Daoy (cell line): ENCODE data around the gene NRBF2. TPM values are rescaled to one million over a fixed set of nuclear protein-coding genes. Genes with fewer than 3 reads are reported as not detected.
A peak's percentile ranks its signal among the peaks of the same experiment; 100 is the strongest.
"Not testable (repeated sequence)": the region's sequence is repeated elsewhere in the genome, so short reads cannot be mapped to it uniquely, and the experiment has no call there.

Experiments used
- DNase-seq: peaks from one replicate; pipeline ENCODE4 v3.0.0-alpha.2; 2015; ENCODE audit warnings: low read depth
- total RNA-seq: library from RNA; depleted of rRNA; stranded (reverse); fragments of >200 nt; shearing (Covaris generic); gene quantifications from 2 replicates; pipeline ENCODE4 v1.2.3, GENCODE V29; 2014

NRBF2 gene
- total RNA-seq, 1 experiment from 2014 or later = 16.5 TPM

DNA sequence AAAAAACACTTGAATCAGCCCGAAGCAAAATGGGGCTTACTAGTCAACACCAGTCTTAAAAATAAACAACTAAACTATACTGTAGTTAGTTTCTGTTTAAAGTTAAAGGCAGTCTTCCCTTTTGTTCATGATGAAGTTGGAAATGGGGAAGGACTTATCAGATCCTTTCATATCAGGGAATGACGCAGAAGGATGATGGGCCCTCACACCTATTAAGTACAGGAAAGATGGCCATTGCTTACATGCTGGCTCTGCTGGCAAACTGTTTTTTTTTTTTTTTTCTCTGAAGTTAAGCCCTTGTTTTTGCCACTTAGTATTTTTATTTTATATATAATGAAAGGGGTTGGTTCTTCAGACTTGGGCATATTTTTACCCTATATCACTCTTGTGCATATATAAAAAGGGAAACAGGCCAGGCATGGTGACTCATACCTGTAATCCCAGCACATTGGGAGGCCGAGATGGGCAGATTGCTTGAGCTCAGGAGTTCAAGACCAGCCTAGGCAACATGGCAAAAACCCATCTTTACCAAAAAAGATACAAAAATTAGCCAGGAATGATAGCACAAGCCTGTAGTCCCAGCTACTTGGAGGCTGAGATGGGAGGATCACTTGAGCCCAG, 16.6 kb upstream of the NRBF2 start:
- no peak for DNase-seq

GRCh38 chr10:63119041-63119440, 14.1 kb upstream of the NRBF2 start:
- DNase-seq = no peak

GRCh38 chr10:63120554-63120953, 12.6 kb upstream of the NRBF2 start:
- DNase-seq = peak; percentile 52

GRCh38 chr10:63123727-63124362, 9.3 kb upstream of the NRBF2 start:
- DNase-seq = no peak

DNA sequence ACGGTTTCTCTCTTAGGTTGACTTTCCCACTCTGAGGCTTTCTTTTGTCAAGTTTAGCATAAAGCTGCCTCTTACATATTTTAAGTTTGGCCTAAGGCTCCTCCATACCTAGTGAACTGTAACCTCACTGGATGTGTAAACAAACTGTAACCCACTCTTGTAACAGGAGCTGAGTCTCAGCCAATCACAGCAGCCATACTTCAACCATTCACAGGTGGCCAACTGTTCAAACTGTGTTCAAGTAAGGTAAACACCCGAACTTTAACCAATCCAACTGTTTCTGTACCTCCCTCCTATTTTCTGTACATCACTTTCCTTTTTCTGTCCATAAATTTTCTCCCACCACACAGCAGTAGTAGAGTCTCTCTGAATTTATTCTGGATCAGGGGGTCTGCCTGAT, 7.7 kb upstream of the NRBF2 start:
- no peak for DNase-seq

DNA sequence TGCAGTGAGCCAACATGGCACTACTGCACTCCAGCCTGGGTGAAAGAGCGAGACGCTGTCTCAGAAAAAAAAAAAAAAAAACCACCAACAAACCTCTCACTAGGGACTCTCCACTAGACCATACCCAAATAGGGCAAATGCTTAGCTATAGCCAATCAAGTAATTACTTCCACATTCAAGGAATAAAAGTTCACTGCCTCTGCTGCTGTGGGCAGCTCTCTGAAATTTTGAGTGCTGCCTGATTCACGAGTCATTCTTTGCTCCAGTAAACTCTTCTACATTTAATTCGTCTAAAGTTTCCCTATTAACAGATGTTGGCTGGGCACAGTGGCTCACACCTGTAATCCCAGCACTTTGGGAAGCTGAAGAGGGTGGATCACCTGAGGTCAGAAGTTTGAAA, 4.7 kb upstream of the NRBF2 start:
- DNase-seq = no peak

GRCh38 chr10:63129888-63130287, 3.2 kb upstream of the NRBF2 start:
- no peak for DNase-seq

DNA sequence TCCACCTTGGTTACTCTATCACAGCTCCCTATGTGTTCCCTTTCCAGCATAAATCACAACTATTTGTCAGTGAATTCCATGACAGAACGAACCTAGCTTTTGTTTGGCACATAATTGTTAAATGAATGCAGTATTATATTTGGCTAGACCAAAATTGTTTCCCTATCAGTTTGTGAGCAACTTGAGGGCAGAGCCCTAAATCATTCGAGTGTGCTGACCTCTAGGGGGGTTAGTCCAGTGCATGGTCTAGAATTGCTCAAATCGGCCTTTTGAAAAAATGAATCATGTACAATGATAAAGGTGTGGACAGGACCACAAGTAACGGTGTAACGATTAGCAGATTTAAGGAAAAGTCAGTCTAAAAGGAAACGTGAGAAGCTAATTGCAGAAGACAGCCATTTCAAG, 475 bp upstream of the NRBF2 start:
- no peak for DNase-seq

DNA sequence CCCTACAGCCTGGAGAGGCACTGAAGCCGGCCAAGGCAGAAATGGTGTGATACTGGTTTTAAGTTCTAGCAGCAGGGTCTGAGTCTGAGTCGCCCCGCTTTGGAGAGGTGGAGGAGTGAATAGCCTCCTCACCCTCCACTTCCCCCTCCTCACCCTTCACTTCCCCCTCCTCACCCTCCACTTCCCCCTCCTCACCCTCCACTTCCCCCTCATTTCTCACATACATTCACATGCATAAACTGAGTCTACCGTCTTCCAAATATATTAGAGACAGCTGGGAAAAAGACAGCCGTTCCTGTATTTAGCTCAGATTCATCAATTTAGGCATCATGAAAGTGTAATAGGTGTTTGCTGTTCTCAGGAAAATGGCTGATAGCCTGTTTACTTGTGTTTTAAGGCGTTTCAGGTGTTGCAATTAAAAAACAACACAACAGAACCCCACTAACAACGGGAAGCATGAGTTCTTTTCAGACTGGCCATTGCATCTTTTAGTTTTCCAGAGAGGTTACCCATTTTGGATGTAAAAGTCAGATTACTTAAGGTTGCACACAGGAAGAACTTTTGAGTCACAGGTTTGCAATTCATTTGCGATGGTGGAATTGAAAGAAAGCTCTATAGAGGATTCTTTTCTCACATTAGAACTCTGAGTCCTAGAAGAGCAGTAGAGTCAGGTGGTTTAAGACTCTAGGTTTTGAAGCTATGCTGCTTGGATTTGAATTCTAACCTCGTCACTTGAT, 861 bp downstream of the NRBF2 start:
- DNase-seq = no peak

DNA sequence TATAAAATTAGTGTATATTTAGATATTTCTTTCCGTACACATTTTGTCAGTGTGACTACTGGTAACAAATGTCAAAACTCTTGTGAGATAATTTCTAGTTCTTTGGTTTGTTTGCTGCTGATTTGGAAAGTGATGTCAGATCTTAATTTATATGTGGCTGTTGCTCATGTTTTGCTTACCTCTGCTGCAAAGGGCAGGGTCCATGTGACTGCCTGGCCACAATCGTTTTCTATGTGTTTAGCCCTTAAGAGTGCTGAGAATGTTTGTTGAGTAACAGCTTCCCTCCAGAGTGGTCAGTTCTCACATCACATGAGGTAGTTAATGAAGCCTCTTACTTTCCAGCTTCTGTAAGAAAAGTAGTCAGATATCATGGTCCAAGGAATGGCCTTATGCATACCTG, 4.2 kb downstream of the NRBF2 start:
- no peak for DNase-seq

GRCh38 chr10:63140077-63140476, 6.9 kb downstream of the NRBF2 start:
- DNase-seq = no peak

DNA sequence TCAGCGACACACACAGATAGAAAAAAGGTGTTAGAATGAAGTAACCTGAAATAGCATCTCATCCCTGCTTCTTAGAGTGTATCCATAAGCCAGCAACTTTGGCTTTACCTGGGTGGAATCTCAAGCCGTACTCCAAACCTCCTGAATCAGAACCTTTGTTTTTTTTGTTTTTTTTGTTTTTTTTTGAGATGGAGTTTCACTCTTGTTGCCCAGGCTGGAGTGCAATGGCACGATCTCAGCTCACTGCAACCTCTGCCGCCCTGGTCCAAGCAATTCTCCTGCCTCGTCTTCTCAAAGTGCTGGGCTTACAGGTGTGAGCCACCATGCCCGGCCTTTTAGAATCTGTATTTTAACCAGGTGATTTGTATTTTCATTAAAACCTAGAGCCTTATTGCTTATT, 9.0 kb downstream of the NRBF2 start:
- no peak for DNase-seq

GRCh38 chr10:63143987-63144386, 10.9 kb downstream of the NRBF2 start:
- DNase-seq = no peak

- DNase-seq = no peak
Measured at GRCh38 chr10:63145782-63146181, 12.7 kb downstream of the NRBF2 start.

DNA sequence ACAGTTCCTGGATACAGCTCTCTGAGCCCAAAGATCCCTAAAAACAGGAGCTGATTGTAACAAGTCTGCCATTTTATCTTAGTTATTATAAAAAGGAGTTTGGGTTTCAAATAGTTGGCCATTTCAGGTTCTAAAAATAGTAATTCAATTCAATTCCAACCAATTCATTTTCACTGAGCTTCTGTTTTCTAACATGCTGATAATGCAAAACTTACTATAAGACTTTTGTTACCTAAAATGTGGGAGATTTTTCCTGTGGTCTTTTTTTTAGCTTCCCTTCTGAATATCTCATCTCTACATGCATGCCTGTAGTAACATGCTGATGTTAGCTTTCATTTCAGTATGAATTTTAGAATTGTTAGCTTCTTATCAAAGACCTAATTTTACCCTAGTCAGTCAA, 13.4 kb downstream of the NRBF2 start:
- no peak for DNase-seq

DNA sequence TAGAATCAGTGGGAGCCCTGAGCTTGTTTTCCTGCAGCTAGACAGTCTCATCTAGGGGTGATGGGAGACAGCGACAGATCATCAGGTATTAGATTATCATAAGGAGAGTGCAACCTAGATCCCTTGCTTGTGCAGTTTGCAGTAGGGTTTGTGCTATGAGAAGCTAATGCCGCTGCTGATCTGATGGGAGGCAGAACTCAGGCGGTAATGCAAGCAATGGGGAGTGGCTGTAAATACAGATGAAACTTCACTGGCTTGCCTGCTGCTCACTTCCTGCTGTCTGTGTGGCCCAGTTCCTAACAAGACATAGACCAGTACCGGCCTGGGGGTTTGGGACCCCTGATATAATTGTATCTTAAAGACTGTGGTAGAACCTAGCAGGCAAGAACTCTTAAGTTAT, 17.6 kb downstream of the NRBF2 start:
- no peak for DNase-seq

- not testable (repeated sequence) for DNase-seq
Measured at GRCh38 chr10:63153868-63154545, 20.9 kb downstream of the NRBF2 start.

DNA sequence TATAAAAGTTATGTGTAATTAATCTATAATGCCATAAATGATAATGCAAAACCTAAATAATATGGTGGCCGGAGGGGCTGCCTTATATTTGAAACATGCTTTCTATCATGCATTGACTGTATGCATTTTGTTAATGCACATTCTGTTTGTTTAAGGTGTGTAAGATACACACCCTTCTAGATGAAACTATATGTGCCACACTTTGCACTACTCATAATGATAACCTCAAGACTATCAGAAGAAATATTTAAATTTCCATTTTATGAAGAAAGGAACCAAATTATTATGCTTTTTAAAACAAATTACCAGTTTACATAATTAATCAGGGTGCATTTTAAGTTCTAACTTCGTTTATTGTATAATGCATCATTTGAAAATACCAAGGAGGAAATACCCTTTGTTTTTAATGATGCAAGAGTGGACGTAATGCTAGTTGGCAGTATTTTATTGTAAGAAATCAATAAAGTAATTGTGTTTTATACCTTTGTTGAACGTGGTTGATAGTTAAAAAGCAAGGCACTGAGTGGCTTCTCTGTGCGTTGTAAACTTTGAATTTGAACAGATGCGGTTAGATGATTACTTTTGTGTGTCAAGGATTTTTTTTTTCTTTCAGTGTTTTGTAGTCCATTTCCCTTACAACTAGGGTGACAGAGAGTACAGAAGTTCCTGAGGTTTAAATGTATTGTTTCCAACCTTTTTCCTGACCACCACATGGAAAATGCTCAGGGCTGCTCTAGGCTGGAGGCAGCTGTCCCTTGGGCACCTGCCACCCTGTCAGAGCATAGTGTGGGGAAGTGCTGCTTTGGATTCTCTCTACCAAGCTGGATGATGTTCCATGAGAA, 21.6 kb downstream of the NRBF2 start:
- DNase-seq = no peak

- no peak for DNase-seq
Measured at GRCh38 chr10:63155388-63156020, 22.4 kb downstream of the NRBF2 start.

GRCh38 chr10:63156236-63156635, 23.1 kb downstream of the NRBF2 start:
- no peak for DNase-seq
